ENCODE results near the gene ABI1.
A peak's percentile ranks its signal among the peaks of the same experiment; 100 is the strongest.

Gene ABI1

DNA sequence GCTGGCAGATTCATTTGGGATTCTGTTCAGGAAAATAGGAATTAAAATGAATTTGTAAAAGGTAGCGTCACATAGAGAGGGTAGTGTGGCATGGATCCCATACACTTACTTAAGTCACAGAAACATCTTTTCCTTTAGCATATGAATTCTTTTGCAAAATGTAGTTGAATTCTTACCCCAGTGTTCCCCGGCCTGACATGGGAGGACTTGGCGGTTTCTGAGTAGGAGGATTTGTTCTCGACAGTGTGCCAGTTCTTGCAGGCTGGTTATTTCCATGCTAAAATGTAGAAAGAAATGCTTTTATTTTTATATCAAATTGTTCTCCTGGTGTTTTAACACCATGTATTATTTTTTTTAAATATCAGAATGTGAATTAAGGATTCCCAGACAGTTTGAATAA is 90.7 kb downstream of the ABI1 start:
- DNase-seq (ENCODE audit: low spot score), result no peak

DNA sequence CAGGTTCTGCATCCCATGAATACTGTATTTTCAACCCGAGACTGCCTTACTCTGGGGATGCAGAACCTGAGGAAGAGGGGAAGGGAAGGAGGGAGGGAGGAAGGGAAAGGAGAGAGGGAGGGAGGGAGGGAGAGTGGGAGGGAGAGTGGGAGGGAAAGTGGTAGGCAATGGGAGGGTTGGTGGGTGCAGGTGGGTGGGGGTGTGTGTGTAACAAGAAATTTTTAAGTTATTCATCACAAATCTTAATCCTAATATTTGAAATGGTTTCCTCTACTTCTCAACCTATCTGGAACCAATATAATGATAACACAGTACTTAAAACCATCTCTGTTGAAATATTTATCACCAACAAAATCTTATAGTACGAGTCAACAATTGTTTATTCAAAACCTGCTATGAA is 95.2 kb downstream of the ABI1 start:
- no peak for DNase-seq (ENCODE audit: low spot score)

DNA sequence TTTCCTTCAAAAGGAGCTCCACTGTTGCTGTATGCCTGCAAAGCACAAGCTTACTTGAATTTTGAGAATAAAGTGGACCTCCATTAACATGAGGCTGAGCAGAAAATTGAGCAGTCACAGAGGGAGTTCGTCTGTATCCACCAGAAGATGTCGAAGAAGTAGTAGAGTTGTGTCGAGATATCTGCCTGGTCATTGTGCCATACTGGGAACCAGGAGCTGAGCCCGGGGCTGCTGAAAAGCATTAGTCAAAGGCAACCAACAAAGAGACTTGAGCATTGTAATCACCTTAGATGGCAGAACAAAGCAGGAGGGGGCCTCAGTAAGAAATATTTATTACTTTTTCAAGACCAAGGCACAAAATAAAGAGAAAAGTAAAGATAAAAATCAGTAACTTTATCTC is 101.8 kb downstream of the ABI1 start:
- no peak for DNase-seq (ENCODE audit: low spot score)

DNA sequence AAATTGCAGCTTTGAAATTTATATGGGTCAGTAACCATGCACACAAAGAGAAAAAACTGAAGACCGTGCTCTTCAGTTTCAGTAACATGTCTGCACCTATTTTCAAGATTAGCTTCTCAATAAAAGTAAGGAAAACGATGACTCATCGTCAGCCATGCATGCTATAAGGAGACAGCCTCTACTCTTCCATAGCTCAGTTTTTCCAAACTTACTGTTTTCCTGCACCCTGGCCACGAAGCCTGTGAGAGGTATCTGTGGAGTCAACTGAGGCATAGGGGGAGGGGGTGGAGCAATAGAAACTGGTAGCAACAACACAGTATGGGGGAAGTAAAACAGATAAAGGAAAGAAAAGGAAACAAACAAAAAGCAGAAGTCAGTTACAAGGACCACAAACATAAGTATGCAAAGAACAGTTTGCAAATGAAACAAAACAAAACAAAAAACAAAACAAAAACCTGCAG is 105.3 kb downstream of the ABI1 start:
- peak; percentile 9 for DNase-seq (ENCODE audit: low spot score)

DNA sequence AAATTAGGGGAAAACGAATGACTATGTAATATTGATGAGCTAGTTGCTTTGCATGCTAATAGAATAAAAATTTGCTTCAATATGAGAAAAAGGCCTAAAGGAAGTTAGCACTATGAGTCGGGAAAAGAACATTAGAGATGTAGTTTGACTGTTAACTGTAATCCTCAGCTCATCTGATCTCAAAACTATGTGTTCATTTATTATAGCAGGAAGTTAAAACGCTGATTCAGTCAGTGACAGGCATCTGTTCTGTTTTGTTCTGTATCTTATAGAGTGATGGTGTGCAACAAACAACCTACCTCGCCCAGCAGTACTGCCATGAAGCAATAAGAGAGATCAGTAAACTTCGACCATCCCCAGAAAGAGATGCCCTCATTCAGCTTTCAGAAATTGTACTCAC is 114.7 kb downstream of the ABI1 start:
- peak; percentile 29 for DNase-seq (ENCODE audit: low spot score)

DNA sequence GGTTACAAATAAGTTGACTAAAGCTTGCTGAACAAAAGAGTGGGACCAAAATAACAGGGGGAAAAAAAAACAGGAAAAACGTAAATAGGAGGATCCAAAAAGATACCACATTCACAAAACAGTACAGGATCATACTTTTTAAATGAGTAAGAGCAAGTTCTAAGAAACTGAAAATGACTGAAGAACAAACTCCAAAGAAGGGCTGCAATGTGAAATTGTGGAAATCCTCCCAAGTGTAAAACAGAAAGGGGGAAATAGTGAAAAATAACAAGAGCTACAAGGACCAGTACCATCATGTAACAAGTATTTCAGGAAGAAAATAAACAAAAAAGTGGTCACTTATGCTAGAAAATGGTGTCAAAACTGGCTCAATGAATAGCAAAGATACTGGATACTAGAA is 116.9 kb downstream of the ABI1 start:
- DNase-seq (ENCODE audit: low spot score), result no peak

DNA sequence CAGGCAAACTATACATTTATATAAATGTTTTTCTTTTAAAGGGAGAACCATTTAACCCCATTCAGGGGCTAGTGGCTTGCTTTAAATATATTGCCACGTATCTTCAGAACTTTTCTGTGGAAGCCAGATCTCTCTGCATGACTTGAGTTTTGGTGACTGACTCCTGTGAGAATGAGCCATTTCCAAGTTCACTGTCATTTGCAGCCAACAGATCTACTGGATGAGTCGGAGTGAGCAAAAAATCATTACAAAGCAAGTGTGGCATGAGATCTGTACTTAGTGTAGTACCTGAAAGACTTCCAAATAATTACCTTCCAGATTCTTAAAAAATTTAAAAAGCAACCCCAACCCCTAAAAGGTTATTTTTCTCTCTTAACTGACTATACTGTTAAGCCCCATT is 117.7 kb downstream of the ABI1 start:
- no peak for DNase-seq (ENCODE audit: low spot score)

DNA sequence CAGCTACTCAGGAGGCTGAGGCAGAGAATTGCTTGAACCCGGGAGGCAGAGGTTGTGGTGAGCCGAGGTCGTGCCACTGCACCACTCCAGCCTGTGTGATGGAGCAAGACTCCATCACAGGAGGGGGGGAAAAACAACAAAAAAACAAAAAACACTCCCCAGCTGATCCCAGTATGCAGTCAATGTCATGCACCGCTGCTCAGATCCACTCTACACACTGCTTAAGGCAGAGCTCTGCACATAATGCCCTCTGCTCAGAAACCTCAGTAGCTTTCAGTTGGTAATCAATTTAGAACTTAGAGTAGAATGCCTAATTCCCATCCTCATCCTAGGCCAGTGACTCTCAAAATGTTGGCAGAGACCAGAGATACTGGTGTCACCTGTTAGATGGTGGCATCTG is 119.4 kb downstream of the ABI1 start:
- DNase-seq (ENCODE audit: low spot score), result no peak

DNA sequence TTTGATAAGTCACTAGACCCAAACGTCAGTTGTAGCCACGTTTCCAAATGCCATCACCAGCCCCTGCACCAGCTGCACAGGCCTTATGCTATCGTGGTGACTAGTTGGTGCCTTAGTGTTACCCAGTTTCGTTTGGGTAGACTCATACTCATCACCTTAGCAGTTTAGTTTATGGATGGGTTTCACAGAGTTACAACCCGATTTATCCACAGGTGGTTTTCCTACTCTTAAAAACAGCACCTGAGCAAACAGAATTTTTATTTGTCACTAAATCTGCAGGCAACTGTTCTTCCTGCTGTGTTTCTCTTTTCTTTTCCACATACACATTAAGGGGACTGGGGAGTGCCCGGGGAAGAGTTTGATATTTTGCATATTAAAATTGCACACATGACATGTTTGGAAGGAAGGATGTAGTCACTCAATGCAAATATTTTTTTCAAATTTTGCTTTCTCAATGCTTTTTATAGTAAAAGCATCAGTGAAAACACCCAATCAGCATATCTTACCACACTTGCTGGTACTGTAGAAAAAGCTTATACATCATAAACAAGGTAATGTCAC is 121.6 kb downstream of the ABI1 start:
- DNase-seq (ENCODE audit: low spot score), result no peak

DNA sequence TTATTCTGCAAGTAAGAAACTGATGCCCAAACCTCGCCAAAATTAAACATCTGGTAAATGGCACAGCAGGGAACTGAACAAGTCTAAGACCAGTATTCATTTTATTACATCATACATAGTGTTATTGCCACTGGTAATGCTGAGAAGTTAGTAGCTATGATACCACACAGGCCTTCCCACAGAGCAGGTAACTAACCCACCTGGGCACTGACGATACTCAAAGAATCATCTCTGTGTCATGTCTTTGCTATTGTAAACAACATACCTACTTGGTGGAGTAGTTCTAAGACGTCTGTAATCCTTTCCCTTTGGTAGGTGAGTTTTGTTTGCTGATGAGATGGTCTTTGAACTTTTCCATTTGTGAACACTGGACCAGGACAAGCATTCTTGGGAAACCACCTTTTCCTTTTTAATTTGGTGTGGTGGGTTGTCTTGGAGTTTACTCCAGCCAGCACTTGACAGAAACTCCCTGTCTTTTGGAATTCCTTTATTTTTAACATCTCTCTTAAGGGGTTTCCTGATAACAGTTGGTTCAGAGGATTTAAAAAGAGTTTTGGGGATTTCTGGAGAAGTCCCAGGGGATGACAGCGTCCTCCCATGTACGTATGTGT is 122.4 kb downstream of the ABI1 start:
- no peak for DNase-seq (ENCODE audit: low spot score)

DNA sequence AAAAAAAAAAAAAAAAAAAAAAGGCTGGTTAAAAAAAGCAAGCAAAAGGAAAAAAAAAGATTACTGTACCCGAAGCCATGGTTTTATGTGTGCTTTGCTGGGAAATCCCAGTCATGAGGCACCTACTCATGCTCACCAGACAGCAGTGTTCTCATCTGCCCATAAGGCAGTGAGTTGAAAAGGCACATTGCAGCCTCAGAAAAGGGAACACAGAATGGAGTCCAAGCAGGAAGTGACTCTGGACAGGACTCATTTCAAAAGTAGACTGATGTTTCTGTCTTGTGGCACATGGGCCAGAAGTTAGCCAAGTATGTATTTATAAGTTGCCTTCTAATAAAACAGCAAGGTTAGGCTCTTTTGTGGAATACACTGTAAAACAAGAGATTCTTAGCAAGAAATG is 123.0 kb downstream of the ABI1 start:
- peak; percentile 12 for DNase-seq (ENCODE audit: low spot score)

DNA sequence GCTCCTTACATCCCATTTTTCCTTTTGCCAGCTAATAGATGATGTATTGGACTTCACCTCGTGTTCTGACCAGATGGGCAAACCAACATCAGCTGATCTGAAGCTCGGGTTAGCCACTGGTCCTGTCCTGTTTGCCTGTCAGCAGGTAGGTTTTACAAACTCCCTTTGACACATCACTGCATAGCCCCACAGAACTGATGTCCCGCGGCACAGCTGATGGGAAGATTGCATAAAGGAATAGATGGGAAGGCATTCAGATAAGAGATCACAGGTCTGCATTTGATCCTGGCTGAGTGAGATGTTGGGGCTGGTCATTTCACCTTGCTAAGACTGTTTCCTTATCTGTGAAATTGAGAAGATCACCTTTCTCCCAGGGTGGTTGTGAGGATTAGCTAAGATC is 125.3 kb downstream of the ABI1 start:
- no peak for DNase-seq (ENCODE audit: low spot score)

DNA sequence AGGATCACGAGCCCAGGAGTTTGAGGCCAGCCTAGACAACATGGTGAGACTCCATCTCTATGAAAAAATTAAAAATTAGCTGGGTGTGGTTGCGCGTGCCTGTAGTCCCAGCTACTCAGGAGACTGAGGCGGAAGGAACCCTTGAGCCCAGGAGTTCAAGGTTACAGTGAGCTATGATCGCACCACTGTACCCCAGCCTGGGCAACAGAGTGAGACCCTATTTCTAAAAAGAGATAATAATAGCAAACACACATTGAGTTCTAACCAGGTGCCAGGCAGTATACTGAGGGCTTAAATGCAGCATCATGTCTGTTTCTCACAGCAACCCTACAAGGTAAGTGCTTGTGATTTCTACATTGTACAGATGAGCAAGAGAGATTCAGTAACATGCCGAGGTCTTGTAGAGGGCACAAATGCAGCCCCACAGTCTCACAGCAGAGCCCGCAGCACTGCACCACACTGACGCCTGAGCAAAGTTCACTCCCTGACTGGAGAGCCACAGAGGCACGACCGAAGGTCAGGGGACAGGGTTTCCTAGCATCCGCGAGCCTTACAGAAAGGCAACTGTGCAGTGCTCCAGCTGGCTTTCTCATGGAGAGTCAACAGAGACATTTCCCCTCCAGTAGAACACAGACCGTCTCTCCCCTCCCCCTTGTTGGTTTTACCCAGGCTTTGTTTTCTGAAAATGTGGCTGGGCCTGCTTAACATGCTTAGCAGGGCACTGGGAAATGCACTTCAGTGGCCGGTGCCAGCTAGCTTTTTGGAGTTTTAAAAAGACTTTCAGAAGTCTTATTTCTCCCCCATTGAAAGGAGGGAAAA is 126.8 kb downstream of the ABI1 start:
- no peak for DNase-seq (ENCODE audit: low spot score)

DNA sequence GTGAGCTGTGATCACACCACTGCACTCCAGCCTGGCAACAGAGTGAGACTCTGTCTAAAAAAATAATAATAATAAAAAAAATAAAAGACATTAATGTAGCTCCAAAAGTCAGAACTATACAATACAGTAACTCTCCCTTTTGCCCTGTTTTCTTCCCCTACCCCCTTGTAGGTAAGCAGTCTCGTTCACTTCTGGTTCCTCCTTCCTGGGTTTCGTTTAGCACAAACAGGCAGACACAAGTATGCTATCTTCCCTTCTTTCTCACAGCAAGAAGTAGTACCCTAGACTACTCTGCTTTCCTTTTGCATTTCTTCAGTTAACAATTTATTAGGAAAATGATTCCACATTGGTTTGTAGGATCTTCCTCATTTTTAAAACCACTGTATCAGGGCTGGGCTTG is 130.2 kb downstream of the ABI1 start:
- no peak for DNase-seq (ENCODE audit: low spot score)

DNA sequence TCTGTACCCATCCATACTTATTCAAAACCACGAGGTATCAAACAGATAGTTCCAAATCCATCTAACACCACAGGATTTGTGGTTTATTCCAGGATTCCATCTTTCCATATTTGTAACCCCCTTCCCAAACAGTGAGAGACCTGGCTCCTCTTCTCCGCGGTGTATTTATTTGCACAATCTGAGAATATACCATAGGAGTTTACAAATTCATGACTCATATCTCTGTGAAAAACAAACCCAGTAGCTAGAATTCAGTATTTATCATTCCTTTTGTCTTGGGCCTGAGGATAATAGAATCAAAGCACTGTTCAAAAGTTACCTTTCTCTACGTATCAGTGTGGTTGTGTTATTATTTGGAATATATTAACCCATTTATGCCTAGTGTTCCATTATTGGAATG is 131.4 kb downstream of the ABI1 start:
- DNase-seq (ENCODE audit: low spot score), result no peak

DNA sequence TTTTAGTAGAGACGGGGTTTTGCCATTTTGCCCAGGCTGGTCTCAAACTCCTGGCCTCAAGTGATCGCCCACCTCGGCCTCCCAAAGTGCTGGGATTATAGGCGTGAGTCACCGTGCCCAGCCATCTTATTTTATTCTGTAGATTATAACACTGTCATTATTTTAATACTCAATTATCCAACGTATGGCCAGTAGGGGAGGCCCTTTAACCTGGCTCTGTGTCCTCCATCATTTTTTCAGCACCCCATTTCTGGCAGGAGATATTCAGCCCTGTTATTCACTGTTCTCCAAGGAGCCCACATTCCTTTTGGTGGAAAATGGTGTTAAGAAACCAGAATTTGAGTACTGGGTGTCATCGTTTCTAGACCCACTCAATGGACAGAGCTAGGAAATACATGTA is 131.8 kb downstream of the ABI1 start:
- DNase-seq (ENCODE audit: low spot score), result no peak

DNA sequence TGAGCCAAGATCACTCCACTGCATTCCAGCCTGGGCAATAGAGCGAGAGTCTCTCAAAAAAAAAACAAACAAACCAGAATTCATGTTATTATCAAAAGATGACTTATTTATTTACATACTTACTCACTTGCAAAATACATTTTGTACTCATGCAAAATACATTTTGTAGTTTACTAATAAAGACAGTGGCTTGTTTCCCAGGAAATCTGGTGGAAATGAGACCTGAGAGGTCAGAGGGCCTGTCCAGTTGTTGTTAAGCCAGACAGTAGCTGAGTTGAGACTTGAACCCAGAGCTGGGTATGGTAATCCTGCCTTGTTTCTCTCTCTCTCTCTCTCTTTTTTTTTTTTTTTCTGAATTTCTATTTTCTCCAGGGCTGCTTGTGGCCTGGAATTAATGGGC is 133.8 kb downstream of the ABI1 start:
- no peak for DNase-seq (ENCODE audit: low spot score)

DNA sequence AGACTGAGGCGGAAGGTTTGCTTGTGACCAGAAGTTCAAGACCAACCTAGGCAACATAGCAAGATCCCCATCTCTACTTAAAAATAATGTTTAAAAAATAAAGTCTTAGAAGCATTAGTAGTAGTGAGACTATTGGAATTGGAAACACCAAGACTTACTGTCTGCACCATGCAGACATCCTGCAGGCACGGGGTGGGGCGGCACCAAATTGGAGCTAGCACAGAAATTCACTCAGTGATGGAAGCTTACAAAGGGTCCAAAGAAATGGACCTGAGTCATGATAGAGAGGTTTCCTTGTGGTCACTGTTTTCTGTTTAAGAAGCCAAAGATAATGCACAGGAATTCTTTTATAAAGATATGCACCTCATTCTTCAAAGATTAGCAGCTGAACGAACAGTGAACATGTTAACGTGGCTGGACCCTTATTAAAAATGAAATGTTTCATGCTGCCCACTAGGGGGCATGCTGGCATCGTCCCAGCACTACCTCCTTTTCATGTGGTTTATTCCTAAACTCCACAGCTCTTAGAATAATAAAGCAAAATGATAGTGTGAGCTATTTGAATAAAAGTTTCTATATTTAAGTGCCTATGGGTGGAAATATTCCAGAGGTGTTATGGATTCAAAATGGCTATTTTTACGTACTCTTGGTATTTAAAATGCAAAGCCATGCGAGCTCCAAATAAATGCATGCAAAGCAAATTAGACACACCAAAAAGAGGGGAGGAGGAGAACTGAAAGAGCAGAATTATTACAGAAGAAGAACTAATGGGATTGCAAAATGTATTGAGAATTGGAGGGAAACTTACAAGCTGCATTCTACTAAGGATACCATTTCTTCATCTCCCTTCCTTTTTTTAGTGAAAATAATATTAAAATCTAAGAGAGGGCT is 134.7 kb downstream of the ABI1 start:
- peak; percentile 63 for DNase-seq (ENCODE audit: low spot score)

DNA sequence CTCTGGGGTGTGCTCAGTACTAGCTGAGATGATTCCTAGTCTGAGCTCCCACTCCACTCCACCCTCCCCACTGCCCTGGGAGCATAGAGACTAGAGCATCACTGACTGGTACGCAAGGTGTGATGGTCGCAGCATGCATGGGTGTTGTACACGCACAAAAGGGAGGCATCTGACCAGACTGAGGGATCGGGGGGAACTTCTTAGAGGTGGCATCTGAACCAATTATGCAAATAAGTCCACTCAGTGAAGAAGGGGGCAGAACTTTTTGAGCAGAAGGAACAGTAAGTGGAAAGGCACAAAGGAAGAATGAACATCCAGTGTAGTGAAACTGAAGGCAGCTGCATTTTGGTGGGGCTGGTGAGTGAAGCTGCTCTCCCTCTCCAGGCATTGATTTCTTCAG is 137.7 kb downstream of the ABI1 start:
- no peak for DNase-seq (ENCODE audit: low spot score)

DNA sequence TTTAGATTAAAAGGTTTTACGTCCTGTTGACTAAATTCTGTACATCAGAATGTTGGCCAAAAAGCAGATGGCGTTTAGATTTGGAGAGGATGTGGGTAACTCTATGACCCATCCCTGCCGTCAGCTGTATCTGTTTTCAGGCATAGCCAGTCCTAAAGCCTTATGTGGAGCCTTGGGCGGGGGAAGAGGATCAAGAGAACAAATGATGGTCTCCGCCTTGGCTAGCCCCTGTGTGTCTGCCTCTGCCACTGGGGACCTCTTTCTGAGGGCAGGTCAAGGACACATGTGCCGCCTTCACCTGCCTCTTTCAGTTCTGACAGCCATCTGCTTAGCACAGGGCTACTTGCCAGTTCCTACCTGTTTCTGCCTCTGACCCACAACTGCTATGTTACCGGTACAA is 139.2 kb downstream of the ABI1 start:
- no peak for DNase-seq (ENCODE audit: low spot score)

DNA sequence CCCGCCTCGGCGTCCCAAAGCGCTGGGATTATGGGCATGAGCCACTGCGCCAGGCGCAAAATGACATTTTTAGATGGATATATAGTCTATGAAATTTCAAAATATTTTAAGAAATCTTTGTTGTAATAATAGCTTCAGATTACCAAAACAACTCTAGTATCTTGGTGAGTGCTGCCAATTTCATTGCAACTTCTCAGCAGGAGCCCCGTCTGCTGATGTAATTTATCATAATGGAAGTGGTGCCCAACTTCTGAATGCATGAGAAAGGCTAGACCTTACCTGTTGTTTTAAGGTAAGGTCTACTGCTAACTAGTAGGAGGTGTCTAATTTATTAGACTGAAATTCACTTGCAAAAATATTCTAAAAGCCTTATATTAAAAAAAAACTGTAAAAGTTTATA is 143.3 kb downstream of the ABI1 start:
- no peak for DNase-seq (ENCODE audit: low spot score)

DNA sequence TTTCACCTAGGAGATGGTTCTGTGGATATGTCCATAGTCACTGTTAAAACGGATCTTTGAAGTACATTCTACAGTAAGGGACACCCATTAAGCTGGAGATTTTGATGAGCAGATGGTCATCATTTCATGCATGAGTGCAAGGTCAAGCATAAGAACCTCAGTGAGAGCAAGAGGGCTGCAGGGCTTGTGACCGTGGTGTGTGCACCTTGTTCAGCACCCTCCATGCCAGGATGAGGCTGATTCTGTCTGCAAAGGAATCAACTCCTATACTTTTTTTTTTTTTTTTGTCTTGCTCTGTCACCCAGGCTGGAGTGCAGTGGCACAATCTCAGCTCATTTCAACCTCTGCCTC is 145.6 kb downstream of the ABI1 start:
- DNase-seq (ENCODE audit: low spot score), result no peak
